GM12878 (cell line): ENCODE results near the gene LIPK.

Experiments
- ASH2L ChIP-seq: fragments of 300-600, 200-600 bp; sonication (generic); IDR thresholded peaks from 2 replicates; pipeline ENCODE4 v1.6.1; 2017; ENCODE audit warnings: low read depth, mild to moderate bottlenecking, borderline replicate concordance
- CEBPB ChIP-seq, 2 experiments: fragments of 150-350 bp in 1 of 2; IDR thresholded peaks; 2 replicates each; pipeline ENCODE4 v1.6.1; 2012 to 2014; ENCODE audit warnings: low read depth in 2 of 2, low read length in 2 of 2, borderline replicate concordance in 1 of 2, inconsistent platforms in 1 of 2
- CHD2 ChIP-seq: IDR thresholded peaks from 2 replicates; pipeline ENCODE4 v1.6.1; 2011; ENCODE audit warnings: low read depth, low read length, improper control_type of control experiment, borderline replicate concordance
- CTCF ChIP-seq, 3 experiments: IDR thresholded peaks in 2 of 3; conservative IDR thresholded peaks in 1 of 3; 2 replicates each; pipeline ENCODE4 v1.5.1; 2011; ENCODE audit warnings: low read depth in 3 of 3, low read length in 3 of 3, mild to moderate bottlenecking in 3 of 3, control low read depth in 2 of 3, moderate library complexity in 2 of 3, inconsistent platforms in 1 of 3, mixed read lengths in 1 of 3; ENCODE audit not compliant: control insufficient read depth in 2 of 3, insufficient read depth in 1 of 3; ENCODE audit errors: extremely low read depth in 1 of 3
- EP300 ChIP-seq, 2 experiments: fragments of 150-350 bp in 1 of 2; IDR thresholded peaks; 2 replicates each; pipeline ENCODE4 v1.6.1; 2011 to 2012; ENCODE audit warnings: low read depth in 2 of 2, low read length in 2 of 2, borderline replicate concordance in 1 of 2, improper control_type of control experiment in 1 of 2, inconsistent platforms in 1 of 2; ENCODE audit not compliant: control insufficient read depth in 1 of 2
- GABPA ChIP-seq: IDR thresholded peaks from 2 replicates; pipeline ENCODE4 v1.6.1; 2014; ENCODE audit warnings: antibody characterized with exemption, low read depth, mild to moderate bottlenecking, inconsistent platforms
- REST ChIP-seq: IDR thresholded peaks from 2 replicates; pipeline ENCODE4 v1.6.1; 2012; ENCODE audit warnings: mild to moderate bottlenecking, low read depth, low read length
- SRF ChIP-seq, 2 experiments: IDR thresholded peaks; 2 replicates each; pipeline ENCODE4 v1.6.1; 2011; ENCODE audit warnings: low read depth in 2 of 2, low read length in 2 of 2, mild to moderate bottlenecking in 1 of 2, moderate library complexity in 1 of 2
- SUZ12 ChIP-seq: fragments of 200-600 bp; sonication (generic); IDR thresholded peaks from one replicate; pipeline ENCODE4 v1.6.1; 2018; ENCODE audit warnings: antibody characterized with exemption, mild to moderate bottlenecking; ENCODE audit not compliant: unreplicated experiment
- YY1 ChIP-seq: IDR thresholded peaks from 2 replicates; pipeline ENCODE4 v1.6.1; 2011; ENCODE audit warnings: low read depth, mild to moderate bottlenecking, low read length
- TF ChIP-seq, protein P1 (sequence below): IDR thresholded peaks from 2 replicates; pipeline ENCODE4 v1.6.1; 2011; ENCODE audit warnings: low read depth, mild to moderate bottlenecking, low read length, moderate library complexity, borderline replicate concordance; ENCODE audit errors: extremely low read depth
- TF ChIP-seq, protein P2 (sequence below): fragments of 450-650 bp; formaldehyde crosslinking; IDR thresholded peaks from 2 replicates; pipeline ENCODE4 v1.5.0; 2022; ENCODE audit warnings: mild to moderate bottlenecking, missing genetic modification characterization

- TF ChIP-seq, protein P1, sequence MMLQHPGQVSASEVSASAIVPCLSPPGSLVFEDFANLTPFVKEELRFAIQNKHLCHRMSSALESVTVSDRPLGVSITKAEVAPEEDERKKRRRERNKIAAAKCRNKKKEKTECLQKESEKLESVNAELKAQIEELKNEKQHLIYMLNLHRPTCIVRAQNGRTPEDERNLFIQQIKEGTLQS: no peak
- TF ChIP-seq EP300 (IDR thresholded peaks at IDR 0.05; ENCODE audit: borderline replicate concordance in 1 of 2, control insufficient read depth in 1 of 2, low read depth in 2 of 2, low read length in 2 of 2) (no peak), ASH2L (no peak), SRF (IDR thresholded peaks at IDR 0.05; ENCODE audit: low read depth in 2 of 2, low read length in 2 of 2) (no peak), GABPA (no peak), CTCF (IDR thresholded peaks at IDR 0.05 in 2 of 3, conservative IDR thresholded peaks at IDR 0.05 in 1 of 3; ENCODE audit: control insufficient read depth in 2 of 3, extremely low read depth in 1 of 3, insufficient read depth in 1 of 3, low read depth in 3 of 3, low read length in 3 of 3) (no peak), YY1 (no peak), REST (no peak), SUZ12 (no peak), CEBPB (IDR thresholded peaks at IDR 0.05; ENCODE audit: borderline replicate concordance in 1 of 2, low read depth in 2 of 2, low read length in 2 of 2) (no peak), CHD2 (no peak)
- TF ChIP-seq, protein P2, sequence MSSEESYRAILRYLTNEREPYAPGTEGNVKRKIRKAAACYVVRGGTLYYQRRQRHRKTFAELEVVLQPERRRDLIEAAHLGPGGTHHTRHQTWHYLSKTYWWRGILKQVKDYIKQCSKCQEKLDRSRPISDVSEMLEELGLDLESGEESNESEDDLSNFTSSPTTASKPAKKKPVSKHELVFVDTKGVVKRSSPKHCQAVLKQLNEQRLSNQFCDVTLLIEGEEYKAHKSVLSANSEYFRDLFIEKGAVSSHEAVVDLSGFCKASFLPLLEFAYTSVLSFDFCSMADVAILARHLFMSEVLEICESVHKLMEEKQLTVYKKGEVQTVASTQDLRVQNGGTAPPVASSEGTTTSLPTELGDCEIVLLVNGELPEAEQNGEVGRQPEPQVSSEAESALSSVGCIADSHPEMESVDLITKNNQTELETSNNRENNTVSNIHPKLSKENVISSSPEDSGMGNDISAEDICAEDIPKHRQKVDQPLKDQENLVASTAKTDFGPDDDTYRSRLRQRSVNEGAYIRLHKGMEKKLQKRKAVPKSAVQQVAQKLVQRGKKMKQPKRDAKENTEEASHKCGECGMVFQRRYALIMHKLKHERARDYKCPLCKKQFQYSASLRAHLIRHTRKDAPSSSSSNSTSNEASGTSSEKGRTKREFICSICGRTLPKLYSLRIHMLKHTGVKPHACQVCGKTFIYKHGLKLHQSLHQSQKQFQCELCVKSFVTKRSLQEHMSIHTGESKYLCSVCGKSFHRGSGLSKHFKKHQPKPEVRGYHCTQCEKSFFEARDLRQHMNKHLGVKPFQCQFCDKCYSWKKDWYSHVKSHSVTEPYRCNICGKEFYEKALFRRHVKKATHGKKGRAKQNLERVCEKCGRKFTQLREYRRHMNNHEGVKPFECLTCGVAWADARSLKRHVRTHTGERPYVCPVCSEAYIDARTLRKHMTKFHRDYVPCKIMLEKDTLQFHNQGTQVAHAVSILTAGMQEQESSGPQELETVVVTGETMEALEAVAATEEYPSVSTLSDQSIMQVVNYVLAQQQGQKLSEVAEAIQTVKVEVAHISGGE (CRISPR knock-in tag): no peak
These were observed 81.4 kb downstream of the LIPK start for GRCh38 chr10:88787463-88787862.
